Neural crest cell (in vitro differentiated cells): Measurements from ENCODE around the gene PLCH1. TPM values are rescaled to one million over a fixed set of nuclear protein-coding genes. Genes with fewer than 3 reads are reported as not detected.

Experiments used
- DNase-seq: peaks from one replicate; pipeline ENCODE4 v3.0.0; 2021; ENCODE audit warnings: low read depth, mixed read lengths, low spot score
- H3K27ac Mint-ChIP-seq: one replicate; pipeline ENCODE4 v1.8.0; 2021; ENCODE audit warnings: mild to moderate bottlenecking, mixed read lengths; ENCODE audit not compliant: unreplicated experiment
- H3K27me3 Mint-ChIP-seq: 2 replicates; pipeline ENCODE4 v1.8.0; 2021; ENCODE audit warnings: low read depth, mild to moderate bottlenecking, mixed read lengths
- H3K36me3 Mint-ChIP-seq: 2 replicates; pipeline ENCODE4 v1.8.0; 2021; ENCODE audit warnings: low read depth, mild to moderate bottlenecking, mixed read lengths
- H3K4me1 Mint-ChIP-seq: 2 replicates; pipeline ENCODE4 v1.8.0; 2021; ENCODE audit warnings: mixed read lengths
- H3K4me3 Mint-ChIP-seq: one replicate; pipeline ENCODE4 v1.8.0; 2021; ENCODE audit warnings: mild to moderate bottlenecking, mixed read lengths
- H3K9me3 Mint-ChIP-seq: 2 replicates; pipeline ENCODE4 v1.8.0; 2021; ENCODE audit warnings: mixed read lengths
- CTCF ChIP-seq: fragments of 200-600 bp; sonication (generic); conservative IDR thresholded peaks from 2 replicates; pipeline ENCODE4 v1.5.0; 2021; ENCODE audit warnings: antibody characterized with exemption, mild to moderate bottlenecking
- total RNA-seq: library from RNA; stranded (reverse); gene quantifications from 2 replicates; pipeline ENCODE4 v1.2.1, GENCODE V29; 2021

Gene PLCH1
- total RNA-seq, 1 donor from 2014 or later = 22.4 TPM

DNA sequence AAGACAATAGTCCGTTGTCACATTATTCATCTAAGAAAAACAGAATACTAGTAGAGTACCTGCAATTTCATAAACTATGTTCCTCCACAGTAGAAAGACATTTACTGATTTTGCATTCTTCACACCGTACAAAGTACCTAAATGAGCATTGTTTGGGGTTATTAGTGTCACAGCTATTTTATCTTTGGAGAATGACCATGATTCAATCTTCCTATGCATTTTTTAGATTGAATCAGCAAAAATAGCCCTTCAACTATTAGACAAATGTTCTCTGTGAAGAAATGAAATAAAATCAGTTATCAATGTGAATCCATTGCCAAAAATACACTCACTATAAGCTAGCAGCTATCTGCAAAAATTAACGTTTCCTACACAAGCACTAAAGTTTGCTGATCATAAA is 176.6 kb downstream of the PLCH1 start:
- no peaks in the 10 kb centered on the region for H3K9me3 Mint-ChIP-seq
- no peak for TF ChIP-seq CTCF
- peaks cover 6% of the 10 kb centered on the region for H3K36me3 Mint-ChIP-seq
- no peak overlapping the region for H3K27ac Mint-ChIP-seq
- no peaks in the 10 kb centered on the region for H3K4me1 Mint-ChIP-seq
- no peak for DNase-seq
- H3K27me3 Mint-ChIP-seq = no peaks in the 10 kb centered on the region
- H3K4me3 Mint-ChIP-seq = no peak overlapping the region

DNA sequence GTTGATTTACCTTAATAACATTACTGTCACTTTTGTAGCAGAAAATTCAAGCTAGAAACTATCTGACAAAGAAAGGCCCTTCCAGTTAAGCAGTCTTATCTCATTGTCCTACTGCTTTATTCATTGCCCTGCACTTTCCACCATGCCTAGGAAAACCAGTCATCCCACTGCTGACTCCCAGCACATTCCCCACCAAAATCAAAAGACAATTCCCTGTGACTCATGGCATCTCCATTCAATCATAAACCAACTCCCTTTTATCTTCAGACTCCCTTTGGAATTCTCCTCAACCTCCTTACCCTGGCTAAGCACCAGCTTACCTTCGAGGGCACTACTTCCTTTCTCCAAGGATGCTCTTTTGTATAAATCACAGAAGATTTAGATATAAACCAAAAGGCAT is 184.3 kb downstream of the PLCH1 start:
- no peak for DNase-seq
- Mint-ChIP-seq H3K4me1 (peaks cover 4% of the 10 kb centered on the region), H3K27me3 (no peaks in the 10 kb centered on the region), H3K9me3 (no peaks in the 10 kb centered on the region), H3K27ac (no peak overlapping the region), H3K4me3 (no peak overlapping the region), H3K36me3 (peaks cover 8% of the 10 kb centered on the region)
- no peak for TF ChIP-seq CTCF

GRCh38 chr3:155560135-155560534 is 184.7 kb downstream of the PLCH1 start:
- Mint-ChIP-seq H3K9me3 (no peaks in the 10 kb centered on the region), H3K36me3 (peaks cover 8% of the 10 kb centered on the region), H3K27ac (no peak overlapping the region), H3K4me3 (no peak overlapping the region), H3K4me1 (peaks cover 4% of the 10 kb centered on the region), H3K27me3 (no peaks in the 10 kb centered on the region)
- no peak for DNase-seq
- no peak for TF ChIP-seq CTCF

DNA sequence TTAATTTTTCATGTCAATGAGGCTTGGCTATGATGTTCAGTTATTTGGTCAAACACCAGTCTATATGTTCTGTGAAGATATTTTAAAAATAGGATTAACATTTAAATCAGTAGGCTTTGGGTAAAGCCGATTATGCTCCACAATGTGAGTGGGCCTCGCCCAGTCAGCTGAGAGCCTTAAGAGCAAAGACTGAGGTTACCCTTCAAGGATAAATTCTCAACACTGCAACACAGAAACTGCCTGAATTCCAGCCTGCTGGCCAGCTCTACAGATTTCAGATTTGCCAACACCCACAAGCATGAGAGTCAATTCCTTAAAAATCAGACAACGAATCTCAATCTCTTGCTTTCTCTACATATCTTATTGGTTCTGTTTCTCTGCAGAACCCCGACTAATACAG is 188.3 kb downstream of the PLCH1 start:
- no peak for TF ChIP-seq CTCF
- H3K27ac Mint-ChIP-seq = no peak overlapping the region
- H3K9me3 Mint-ChIP-seq = no peaks in the 10 kb centered on the region
- H3K4me1 Mint-ChIP-seq = peaks cover 4% of the 10 kb centered on the region
- H3K4me3 Mint-ChIP-seq = no peak overlapping the region
- no peaks in the 10 kb centered on the region for H3K27me3 Mint-ChIP-seq
- DNase-seq = no peak
- H3K36me3 Mint-ChIP-seq = peaks cover 12% of the 10 kb centered on the region

GRCh38 chr3:155555479-155556060 is 189.3 kb downstream of the PLCH1 start:
- H3K4me1 Mint-ChIP-seq = peaks cover 2% of the 10 kb centered on the region
- no peak overlapping the region for H3K4me3 Mint-ChIP-seq
- DNase-seq = no peak
- H3K27me3 Mint-ChIP-seq = no peaks in the 10 kb centered on the region
- no peak overlapping the region for H3K27ac Mint-ChIP-seq
- no peak for TF ChIP-seq CTCF
- peaks cover 10% of the 10 kb centered on the region for H3K36me3 Mint-ChIP-seq
- no peaks in the 10 kb centered on the region for H3K9me3 Mint-ChIP-seq
